Astrocyte of the cerebellum (primary cell): ENCODE results near the gene PRSS27.

Experiments
- DNase-seq: peaks from one replicate; pipeline ENCODE4 v3.0.0-alpha.2; 2011; ENCODE audit warnings: low read depth
- H3K4me3 ChIP-seq: 2 replicates; pipeline ENCODE4 v1.5.1; 2011; ENCODE audit warnings: mild to moderate bottlenecking, low read depth, low read length, moderate library complexity
- in situ Hi-C: cut with HindIII; loops from 2 replicates; pipeline ENCODE4 v1.10.0; 2017; ENCODE audit warnings: low sequenced_read_pairs
- TF ChIP-seq, protein P1 (sequence below): IDR thresholded peaks from 2 replicates; pipeline ENCODE4 v1.5.1; 2012; ENCODE audit warnings: low read length, low read depth, moderate library complexity, mild to moderate bottlenecking; ENCODE audit errors: missing control alignments

PRSS27 gene

DNA sequence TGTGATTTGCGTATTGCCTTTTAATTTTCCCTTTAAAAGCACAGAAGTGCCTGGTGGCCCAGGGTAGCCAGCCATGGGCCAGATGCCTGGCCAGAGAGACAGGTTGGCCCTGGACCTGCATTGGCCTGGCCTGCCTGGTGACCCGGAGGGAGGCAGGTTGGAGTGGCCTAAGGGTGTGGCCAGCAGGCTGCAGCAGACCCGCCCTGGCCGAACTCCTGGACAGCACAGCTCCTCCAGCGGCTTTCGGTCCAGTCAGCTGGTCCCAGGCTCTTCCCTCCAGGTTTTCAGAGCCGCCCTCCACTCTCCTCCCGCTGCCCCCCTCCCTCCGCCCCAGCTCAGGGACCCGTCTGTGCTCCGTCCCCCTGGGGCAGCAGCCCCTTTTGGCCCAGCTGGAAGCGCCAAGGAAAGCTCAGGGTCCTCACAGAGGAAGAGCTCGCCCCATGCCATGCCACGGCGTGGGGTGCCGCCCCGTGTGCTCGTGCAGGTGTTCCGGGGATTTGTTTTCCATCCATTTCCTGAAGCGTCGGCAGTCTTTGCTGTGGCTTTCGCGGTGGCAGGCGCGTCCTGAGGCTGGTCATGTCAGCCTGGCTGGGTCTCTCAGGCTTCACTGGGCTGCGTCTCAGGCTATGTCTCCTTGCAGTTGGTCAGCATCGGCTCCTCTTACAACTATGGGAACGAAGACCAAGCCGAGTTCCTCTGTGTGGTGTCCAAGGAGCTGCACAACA lies 18.1 kb downstream of the PRSS27 start:
- H3K4me3 ChIP-seq, result no peak overlapping the region
- DNase-seq, result no peak
- in situ Hi-C loops, result no loop called here
- TF ChIP-seq, protein P1, sequence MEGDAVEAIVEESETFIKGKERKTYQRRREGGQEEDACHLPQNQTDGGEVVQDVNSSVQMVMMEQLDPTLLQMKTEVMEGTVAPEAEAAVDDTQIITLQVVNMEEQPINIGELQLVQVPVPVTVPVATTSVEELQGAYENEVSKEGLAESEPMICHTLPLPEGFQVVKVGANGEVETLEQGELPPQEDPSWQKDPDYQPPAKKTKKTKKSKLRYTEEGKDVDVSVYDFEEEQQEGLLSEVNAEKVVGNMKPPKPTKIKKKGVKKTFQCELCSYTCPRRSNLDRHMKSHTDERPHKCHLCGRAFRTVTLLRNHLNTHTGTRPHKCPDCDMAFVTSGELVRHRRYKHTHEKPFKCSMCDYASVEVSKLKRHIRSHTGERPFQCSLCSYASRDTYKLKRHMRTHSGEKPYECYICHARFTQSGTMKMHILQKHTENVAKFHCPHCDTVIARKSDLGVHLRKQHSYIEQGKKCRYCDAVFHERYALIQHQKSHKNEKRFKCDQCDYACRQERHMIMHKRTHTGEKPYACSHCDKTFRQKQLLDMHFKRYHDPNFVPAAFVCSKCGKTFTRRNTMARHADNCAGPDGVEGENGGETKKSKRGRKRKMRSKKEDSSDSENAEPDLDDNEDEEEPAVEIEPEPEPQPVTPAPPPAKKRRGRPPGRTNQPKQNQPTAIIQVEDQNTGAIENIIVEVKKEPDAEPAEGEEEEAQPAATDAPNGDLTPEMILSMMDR, result no peak

DNA sequence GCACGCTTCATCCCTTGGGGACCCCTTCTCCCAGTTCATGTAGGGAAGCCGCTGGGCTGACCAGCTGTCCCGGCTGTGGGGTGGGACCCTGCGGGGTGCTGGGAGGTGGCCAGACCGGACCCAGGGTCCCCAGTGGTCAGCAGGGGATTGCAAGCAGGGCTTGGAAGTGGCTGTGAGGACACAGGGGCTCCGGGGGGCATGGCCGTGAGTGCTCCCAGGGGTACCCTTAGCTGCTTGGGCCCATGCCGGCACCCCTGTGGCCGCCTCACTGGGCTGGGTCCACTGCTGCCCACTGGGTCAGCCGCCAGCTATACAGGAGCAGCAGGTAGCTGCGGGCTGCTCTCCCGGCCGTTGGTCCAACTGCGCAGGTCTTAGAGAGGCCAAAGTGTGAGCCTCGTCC lies 18.8 kb downstream of the PRSS27 start:
- DNase-seq, result no peak
- TF ChIP-seq, protein P1, result no peak
- in situ Hi-C loops, result no loop called here
- no peak overlapping the region for H3K4me3 ChIP-seq

DNA sequence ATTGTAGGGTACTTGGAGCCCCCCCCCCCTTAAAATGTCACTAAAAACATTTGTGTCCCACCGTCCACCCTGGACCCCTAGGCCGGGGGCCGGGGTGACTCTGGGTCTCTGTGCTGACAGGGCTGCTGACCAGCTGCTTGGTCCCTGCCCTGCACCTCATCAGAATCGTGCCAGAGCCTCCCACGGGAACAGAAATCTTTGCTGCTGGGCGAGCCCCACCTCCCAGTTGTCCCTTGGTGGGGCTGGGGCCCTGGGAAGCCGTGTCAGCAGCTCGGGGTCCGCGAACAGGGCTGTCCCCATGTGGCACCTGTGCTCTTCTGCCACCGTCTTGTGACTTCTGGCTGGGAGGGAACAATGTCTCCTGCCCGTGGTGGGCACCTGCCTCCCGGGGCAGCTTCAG lies 19.2 kb downstream of the PRSS27 start:
- no peak overlapping the region for H3K4me3 ChIP-seq
- in situ Hi-C loops, result no loop called here
- DNase-seq, result no peak
- TF ChIP-seq, protein P1, result no peak

DNA sequence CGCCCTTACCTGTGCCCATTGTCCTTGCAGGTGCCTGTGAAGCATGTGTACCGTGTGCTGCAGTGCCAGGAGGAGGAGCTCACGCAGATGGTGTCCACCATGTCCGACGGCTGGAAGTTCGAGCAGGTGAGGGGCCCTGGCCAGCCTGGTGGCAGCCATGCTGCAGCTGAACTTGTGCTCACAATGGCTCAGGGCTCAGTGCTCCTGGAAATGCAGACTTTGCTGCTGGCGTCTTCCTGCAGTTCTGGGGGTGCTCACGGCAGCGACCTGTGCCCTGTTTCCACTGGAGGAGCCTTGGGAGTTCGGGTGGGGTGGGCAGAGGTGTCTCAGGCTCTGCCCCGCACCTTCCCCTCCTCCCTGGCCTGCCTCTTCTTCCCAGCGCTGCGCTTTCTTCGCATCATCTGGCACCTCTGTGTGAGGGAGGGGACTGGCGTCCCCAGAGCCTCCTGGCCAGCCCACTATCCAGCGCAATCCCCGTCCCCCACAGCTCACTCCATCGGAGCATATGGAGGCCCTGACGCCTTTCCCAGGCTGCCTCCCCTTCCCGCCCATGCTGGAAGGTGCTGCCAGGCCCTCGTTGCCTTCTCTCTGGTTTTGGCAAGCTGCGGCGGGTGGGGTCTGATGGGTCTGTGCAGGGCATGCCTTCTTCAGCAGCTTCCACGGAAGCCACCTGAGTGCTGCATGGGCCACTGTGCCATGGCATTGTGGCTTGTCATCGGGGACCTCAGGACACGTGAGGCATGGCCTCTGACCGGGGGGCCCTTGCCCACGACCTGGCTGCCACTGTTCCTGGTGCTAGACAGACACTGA lies 20.0 kb downstream of the PRSS27 start:
- in situ Hi-C loops, result no loop called here
- TF ChIP-seq, protein P1, result no peak
- no peak for DNase-seq
- H3K4me3 ChIP-seq, result no peak overlapping the region

DNA sequence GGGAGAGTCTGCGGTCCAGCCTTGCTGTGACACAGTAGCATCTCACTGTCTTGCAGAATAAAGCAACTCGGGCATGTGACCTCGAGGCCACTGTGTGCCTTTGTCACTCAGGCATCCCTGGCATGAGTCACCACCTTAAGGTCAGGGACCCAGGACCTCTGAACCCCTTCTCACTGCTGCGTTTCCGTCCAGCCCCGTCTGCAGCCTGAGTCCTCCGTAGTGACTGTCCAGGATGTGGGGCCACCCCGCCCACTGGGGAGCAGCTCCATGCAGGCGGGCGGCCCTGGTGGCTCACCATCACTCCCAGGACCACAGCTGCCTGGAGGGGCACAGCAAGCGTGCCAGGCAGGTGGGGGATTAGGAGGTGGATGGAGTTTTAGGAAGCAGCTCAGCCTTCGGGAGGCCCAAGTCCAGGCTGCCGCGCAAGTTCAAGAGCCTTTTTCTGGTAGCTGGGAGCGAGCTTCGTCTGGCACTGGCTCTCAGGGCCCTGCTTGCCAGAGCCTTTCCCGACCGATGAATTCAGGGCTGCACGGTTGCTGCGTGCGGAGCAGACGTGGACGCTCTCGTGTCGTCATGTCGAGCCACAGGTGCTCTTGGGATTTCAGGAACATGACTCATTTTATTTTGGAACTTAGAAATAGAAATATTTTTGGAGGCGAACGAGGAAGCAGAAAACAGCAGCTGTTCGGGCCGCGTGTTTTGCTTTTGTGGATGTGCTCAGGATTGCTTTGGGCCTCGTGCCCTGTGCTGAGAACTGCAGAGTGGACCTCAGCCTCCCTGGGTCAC lies 20.9 kb downstream of the PRSS27 start:
- no peak overlapping the region for H3K4me3 ChIP-seq
- TF ChIP-seq, protein P1, result no peak
- no peak for DNase-seq
- in situ Hi-C loops, result no loop called here

DNA sequence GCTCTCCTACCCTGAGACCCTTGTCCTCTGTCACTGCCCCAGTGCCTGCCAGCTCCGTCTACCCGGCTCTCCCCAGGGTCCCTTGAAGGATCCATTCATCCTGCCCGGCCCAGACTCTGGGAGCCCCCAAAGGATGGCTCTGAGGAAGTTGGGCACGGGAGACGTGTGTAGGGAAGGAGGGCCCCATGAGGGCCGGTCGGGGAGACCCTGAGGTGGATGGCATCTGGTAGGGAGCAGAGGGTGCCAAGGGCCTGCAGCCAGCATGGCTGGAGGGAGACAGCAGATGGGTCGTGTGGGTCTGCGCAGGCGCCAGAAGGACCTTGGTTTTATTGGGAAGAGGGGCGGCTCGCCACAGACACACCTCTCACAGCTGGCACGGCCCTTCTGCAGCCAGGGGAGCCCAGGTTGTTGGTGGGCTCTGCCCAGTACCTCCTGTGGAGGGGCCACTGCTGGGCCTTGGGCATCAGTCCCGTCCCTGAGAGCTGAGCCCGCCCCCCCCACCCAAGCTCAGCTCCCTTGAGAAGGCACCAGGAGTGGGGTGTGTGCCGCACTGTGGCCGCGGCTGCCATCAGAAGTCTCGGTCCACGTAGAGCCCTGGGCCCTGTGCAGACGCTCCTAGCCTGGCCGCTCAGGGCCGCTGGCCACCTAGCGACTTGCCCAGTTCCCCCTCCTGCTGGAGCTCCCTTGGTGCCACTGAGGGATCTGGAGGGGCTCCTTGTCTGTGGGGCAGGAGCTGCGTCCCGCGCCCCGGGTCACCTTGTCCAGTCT lies 21.7 kb downstream of the PRSS27 start:
- no peak for DNase-seq
- in situ Hi-C loops, result no loop called here
- H3K4me3 ChIP-seq, result no peak overlapping the region
- TF ChIP-seq, protein P1, result no peak
